IMR-90 (cell line): ENCODE data around the gene TRIAP1. TPM values are rescaled to one million over a fixed set of nuclear protein-coding genes. Genes with fewer than 3 reads are reported as not detected.
A peak's percentile ranks its signal among the peaks of the same experiment; 100 is the strongest.

Source experiments
- ATAC-seq: fragments of 200-7000 bp; cut with Tn5 transposase; 2 replicates; pipeline ENCODE4 v1.9.1; 2020; ENCODE audit warnings: low read depth, mild to moderate bottlenecking, moderate library complexity
- BruUV-seq: library from RNA; stranded (reverse); fragments of 400-500 nt; replicated peaks from 2 replicates; lab custom pipeline; 2021; lab: Mats Ljungman, UMichigan
- CTCF ChIA-PET: fragments of 300-600 bp; formaldehyde crosslinking; extraction: SDS; loops from one replicate; lab custom pipeline; 2021; ENCODE audit warnings: antibody characterized with exemption; lab: Yijun Ruan, JAX
- POLR2A ChIA-PET: fragments of 300-600 bp; sonication (Branson Sonifier 250); formaldehyde crosslinking; loops from one replicate; lab custom pipeline; 2022; ENCODE audit warnings: antibody characterized with exemption; ENCODE audit not compliant: unreplicated experiment; lab: Charles Lee
- DNase-seq: peaks from one replicate; pipeline ENCODE4 v3.0.0; 2013
- H2AFZ ChIP-seq: replicated peaks from 2 replicates; pipeline ENCODE3; 2013; ENCODE audit warnings: low read length, mild to moderate bottlenecking; ENCODE audit not compliant: poor library complexity
- H2AK5ac ChIP-seq: 2 replicates; pipeline ENCODE4 v1.6.1; 2013; ENCODE audit warnings: low read depth, low read length, inconsistent platforms
- H2AK9ac ChIP-seq: replicated peaks from 2 replicates; pipeline ENCODE3; 2013; ENCODE audit warnings: mild to moderate bottlenecking, low read depth, low read length, moderate library complexity; ENCODE audit not compliant: poor library complexity
- H2BK120ac ChIP-seq: 2 replicates; pipeline ENCODE4 v1.6.1; 2013; ENCODE audit warnings: low read depth, low read length, inconsistent platforms
- H2BK15ac ChIP-seq: 3 replicates; pipeline ENCODE4 v1.6.1; 2013; ENCODE audit warnings: low read depth, low read length, inconsistent platforms
- H2BK20ac ChIP-seq: 2 replicates; pipeline ENCODE4 v1.6.1; 2013; ENCODE audit warnings: low read depth, mild to moderate bottlenecking, inconsistent platforms, low read length, moderate library complexity
- H2BK5ac ChIP-seq: 2 replicates; pipeline ENCODE4 v1.6.1; 2013; ENCODE audit warnings: mild to moderate bottlenecking, low read depth, low read length, inconsistent platforms; ENCODE audit not compliant: poor library complexity, severe bottlenecking
- H3K14ac ChIP-seq: replicated peaks from 2 replicates; pipeline ENCODE4 v1.6.1; 2013; ENCODE audit warnings: low read depth, low read length, inconsistent platforms
- H3K18ac ChIP-seq: 2 replicates; pipeline ENCODE4 v1.6.1; 2013; ENCODE audit warnings: low read depth, low read length, control low read depth
- H3K23ac ChIP-seq: 2 replicates; pipeline ENCODE4 v1.6.1; 2013; ENCODE audit warnings: low read depth, low read length, inconsistent platforms
- H3K27ac ChIP-seq: 2 replicates; pipeline ENCODE4 v1.5.1; 2013; ENCODE audit warnings: mild to moderate bottlenecking, control low read depth, low read length; ENCODE audit not compliant: insufficient read depth
- H3K27me3 ChIP-seq: 2 replicates; pipeline ENCODE4 v1.6.1; 2013; ENCODE audit warnings: low read length; ENCODE audit not compliant: control insufficient read depth, insufficient read depth
- H3K36me3 ChIP-seq: 2 replicates; pipeline ENCODE4 v1.6.1; 2013; ENCODE audit warnings: low read length, mixed read lengths; ENCODE audit not compliant: control insufficient read depth, insufficient read depth
- H3K4ac ChIP-seq: 2 replicates; pipeline ENCODE4 v1.6.1; 2013; ENCODE audit warnings: low read depth, low read length, inconsistent platforms
- H3K4me1 ChIP-seq: 2 replicates; pipeline ENCODE4 v1.6.1; 2013; ENCODE audit warnings: low read length, mixed read lengths; ENCODE audit not compliant: control insufficient read depth, insufficient read depth
- H3K4me2 ChIP-seq: 2 replicates; pipeline ENCODE4 v1.6.1; 2013; ENCODE audit warnings: low read depth, mild to moderate bottlenecking, control low read depth, low read length, moderate library complexity
- H3K4me3 ChIP-seq: 2 replicates; pipeline ENCODE4 v1.5.1; 2013; ENCODE audit warnings: low read depth, mild to moderate bottlenecking, control low read depth, low read length, moderate library complexity; ENCODE audit not compliant: insufficient read depth
- H3K56ac ChIP-seq: 2 replicates; pipeline ENCODE4 v1.6.1; 2013; ENCODE audit warnings: low read length, inconsistent platforms; ENCODE audit not compliant: insufficient read depth; ENCODE audit errors: extremely low read depth
- H3K79me1 ChIP-seq, 2 experiments: 2 replicates each; pipeline ENCODE4 v1.6.1; 2013; ENCODE audit warnings: low read length in 2 of 2, inconsistent platforms in 1 of 2, low read depth in 1 of 2
- H3K9ac ChIP-seq: 2 replicates; pipeline ENCODE4 v1.6.1; 2013; ENCODE audit warnings: low read depth, low read length, control low read depth
- H3K9me1 ChIP-seq: 2 replicates; pipeline ENCODE4 v1.6.1; 2013; ENCODE audit warnings: low read length, inconsistent platforms; ENCODE audit not compliant: insufficient read depth
- H3K9me3 ChIP-seq: 2 replicates; pipeline ENCODE4 v1.6.1; 2013; ENCODE audit warnings: low read length; ENCODE audit not compliant: control insufficient read depth, insufficient read depth
- H4K20me1 ChIP-seq: 2 replicates; pipeline ENCODE4 v1.6.1; 2013; ENCODE audit warnings: low read length, inconsistent platforms; ENCODE audit not compliant: insufficient read depth
- H4K5ac ChIP-seq: 2 replicates; pipeline ENCODE4 v1.6.1; 2013; ENCODE audit warnings: mild to moderate bottlenecking, low read depth, low read length, control low read depth
- H4K8ac ChIP-seq, 2 experiments: 2 replicates each; pipeline ENCODE4 v1.6.1; 2013; ENCODE audit warnings: low read depth in 2 of 2, low read length in 2 of 2, control low read depth in 1 of 2, inconsistent platforms in 1 of 2
- H4K91ac ChIP-seq: 2 replicates; pipeline ENCODE4 v1.6.1; 2013; ENCODE audit warnings: low read depth, low read length, inconsistent platforms; ENCODE audit not compliant: insufficient read depth
- CEBPB ChIP-seq: IDR thresholded peaks from 2 replicates; pipeline ENCODE4 v1.6.1; 2012; ENCODE audit warnings: low read depth, low read length, improper control_type of control experiment
- FOS ChIP-seq: fragments of 150-350 bp; IDR thresholded peaks from 2 replicates; pipeline ENCODE4 v1.6.1; 2016; ENCODE audit warnings: low read depth, low read length
- NFE2L2 ChIP-seq: fragments of 150-350 bp; IDR thresholded peaks from 2 replicates; pipeline ENCODE4 v1.6.1; 2016; ENCODE audit warnings: low read depth, mild to moderate bottlenecking, low read length
- RCOR1 ChIP-seq: IDR thresholded peaks from 2 replicates; pipeline ENCODE4 v1.6.1; 2012; ENCODE audit warnings: mild to moderate bottlenecking, low read length, improper control_type of control experiment; ENCODE audit not compliant: insufficient replicate concordance
- WGBS, 2 experiments: methylation state at CpG; one replicate each; pipeline versions ENCODE4 v1.1.5 to v1.1.7; 2013; ENCODE audit warnings: missing lambda C conversion rate in 2 of 2; ENCODE audit not compliant: insufficient read length in 1 of 2; ENCODE audit errors: extremely low coverage in 2 of 2; 5-methylcytosine and 5-hydroxymethylcytosine counted together
- dilution Hi-C: fragments of 300-500 bp; cut with HindIII; formaldehyde crosslinking; loops from one replicate; pipeline ENCODE4 v1.14.3; 2018; ENCODE audit warnings: low sequenced_read_pairs; ENCODE audit not compliant: unreplicated experiment
- in situ Hi-C: fragments of 300-500 bp; cut with MboI; formaldehyde crosslinking; loops from 3 replicates; pipeline ENCODE4 v1.14.3; 2019; ENCODE audit warnings: low sequenced_read_pairs, inconsistent platforms, mixed read lengths
- intact Hi-C: fragments of 100-400 bp; cut with micrococcal nuclease; formaldehyde crosslinking; loops from 2 replicates; pipeline ENCODE4 v1.10.0; 2022
- polyA plus RNA-seq, 3 experiments: library from polyadenylated mRNA; depleted of rRNA; stranded (reverse); fragments of >200 nt; gene quantifications; 2 replicates each; pipeline ENCODE4 v1.2.3, GENCODE V29; 2012; ENCODE audit warnings: low replicate concordance in 1 of 3
- total RNA-seq: library from RNA; depleted of rRNA; stranded (reverse); fragments of >200 nt; gene quantifications from 2 replicates; pipeline ENCODE4 v1.2.3, GENCODE V29; 2012
- TF ChIP-seq, protein P1 (sequence below): conservative IDR thresholded peaks from 2 replicates; pipeline ENCODE4 v1.5.1; 2012; ENCODE audit warnings: mild to moderate bottlenecking, low read depth, low read length, improper control_type of control experiment
- TF ChIP-seq, protein P2 (sequence below): fragments of 150-350 bp; IDR thresholded peaks from 2 replicates; pipeline ENCODE4 v1.6.1; 2017; ENCODE audit warnings: mild to moderate bottlenecking, antibody characterized with exemption, low read length, low read depth

Gene TRIAP1
- total and polyA plus RNA-seq, 2 of the 4 experiments (the other 2 are of a cell fraction): 19.2 to 32.3 TPM

DNA sequence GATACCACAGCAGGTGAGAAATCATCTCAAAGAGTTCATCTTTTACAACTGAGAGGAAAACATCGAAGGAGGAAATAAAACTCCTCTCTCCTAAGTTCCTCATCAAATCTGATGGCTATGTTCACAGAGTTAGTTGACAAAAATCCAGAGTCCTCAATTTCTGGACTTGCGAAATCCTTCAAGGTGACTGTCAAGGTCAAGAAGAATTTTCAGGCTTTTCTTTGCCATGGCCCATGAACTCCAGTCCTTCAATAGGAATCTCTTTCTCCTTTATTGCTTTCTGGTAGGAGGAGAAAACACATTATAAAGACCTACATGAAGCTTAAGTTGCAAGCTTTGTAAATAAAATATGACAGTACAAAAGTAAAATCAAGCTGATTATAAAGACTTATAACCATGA lies 1.5 kb downstream of the TRIAP1 start:
- no peak overlapping the region for H2AFZ ChIP-seq
- H3K4me3 ChIP-seq: no peak overlapping the region
- no peak overlapping the region for H3K14ac ChIP-seq
- dilution Hi-C loops: no loop called here
- TF ChIP-seq, protein P1, sequence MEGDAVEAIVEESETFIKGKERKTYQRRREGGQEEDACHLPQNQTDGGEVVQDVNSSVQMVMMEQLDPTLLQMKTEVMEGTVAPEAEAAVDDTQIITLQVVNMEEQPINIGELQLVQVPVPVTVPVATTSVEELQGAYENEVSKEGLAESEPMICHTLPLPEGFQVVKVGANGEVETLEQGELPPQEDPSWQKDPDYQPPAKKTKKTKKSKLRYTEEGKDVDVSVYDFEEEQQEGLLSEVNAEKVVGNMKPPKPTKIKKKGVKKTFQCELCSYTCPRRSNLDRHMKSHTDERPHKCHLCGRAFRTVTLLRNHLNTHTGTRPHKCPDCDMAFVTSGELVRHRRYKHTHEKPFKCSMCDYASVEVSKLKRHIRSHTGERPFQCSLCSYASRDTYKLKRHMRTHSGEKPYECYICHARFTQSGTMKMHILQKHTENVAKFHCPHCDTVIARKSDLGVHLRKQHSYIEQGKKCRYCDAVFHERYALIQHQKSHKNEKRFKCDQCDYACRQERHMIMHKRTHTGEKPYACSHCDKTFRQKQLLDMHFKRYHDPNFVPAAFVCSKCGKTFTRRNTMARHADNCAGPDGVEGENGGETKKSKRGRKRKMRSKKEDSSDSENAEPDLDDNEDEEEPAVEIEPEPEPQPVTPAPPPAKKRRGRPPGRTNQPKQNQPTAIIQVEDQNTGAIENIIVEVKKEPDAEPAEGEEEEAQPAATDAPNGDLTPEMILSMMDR: no peak
- TF ChIP-seq NFE2L2: no peak
- no peak for TF ChIP-seq RCOR1
- TF ChIP-seq, protein P2, sequence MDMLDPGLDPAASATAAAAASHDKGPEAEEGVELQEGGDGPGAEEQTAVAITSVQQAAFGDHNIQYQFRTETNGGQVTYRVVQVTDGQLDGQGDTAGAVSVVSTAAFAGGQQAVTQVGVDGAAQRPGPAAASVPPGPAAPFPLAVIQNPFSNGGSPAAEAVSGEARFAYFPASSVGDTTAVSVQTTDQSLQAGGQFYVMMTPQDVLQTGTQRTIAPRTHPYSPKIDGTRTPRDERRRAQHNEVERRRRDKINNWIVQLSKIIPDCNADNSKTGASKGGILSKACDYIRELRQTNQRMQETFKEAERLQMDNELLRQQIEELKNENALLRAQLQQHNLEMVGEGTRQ: no peak
- TF ChIP-seq FOS: no peak
- 0 out of 2 replicates have a peak, but pooled peaks have one; percentile 6 for TF ChIP-seq CEBPB
- no peak overlapping the region for H2AK5ac ChIP-seq
- no peak overlapping the region for H4K8ac ChIP-seq
- ChIA-PET CTCF (no interaction called here), POLR2A (no interaction called here)
- H3K79me1 ChIP-seq: peaks cover 17 to 51% of the 10 kb centered on the region in 2 experiments
- H3K36me3 ChIP-seq: peaks cover 13% of the 10 kb centered on the region
- peaks cover 8% of the 10 kb centered on the region; the same call in 1 of the 2 replicates for H4K20me1 ChIP-seq
- no peak overlapping the region for H4K91ac ChIP-seq
- H3K4me1 ChIP-seq: peaks cover 7% of the 10 kb centered on the region
- no peak overlapping the region for H4K5ac ChIP-seq
- H2AK9ac ChIP-seq: no peak overlapping the region
- H3K4me2 ChIP-seq: no peak overlapping the region
- H3K4ac ChIP-seq: no peak overlapping the region
- in situ Hi-C loops: loop anchor here (25.0 kb wide), 1 partner anchor 107 kb away; the partner anchor contains the start of gene PLA2G1B
- no CpG with 5 or more reads among the region's 2 CpGs for WGBS, 2 experiments
- DNase-seq: no peak
- H2BK20ac ChIP-seq: no peak overlapping the region
- no peak overlapping the region for H2BK5ac ChIP-seq
- no peak overlapping the region for H3K9ac ChIP-seq
- H3K23ac ChIP-seq: no peak overlapping the region
- no peaks in the 10 kb centered on the region for H3K27me3 ChIP-seq
- BruUV-seq: no TSS peak
- intact Hi-C loops: no loop called here
- no peaks in the 10 kb centered on the region for H3K9me1 ChIP-seq
- no peak overlapping the region for H2BK120ac ChIP-seq
- no peak overlapping the region for H2BK15ac ChIP-seq
- no peak overlapping the region for H3K56ac ChIP-seq
- H3K27ac ChIP-seq: no peak overlapping the region
- no peak overlapping the region for H3K18ac ChIP-seq
- ATAC-seq: no peak
- no peaks in the 10 kb centered on the region for H3K9me3 ChIP-seq
